Measurements from ENCODE around the gene ACTR1B.
"Not testable (repeated sequence)": the region's sequence is repeated elsewhere in the genome, so short reads cannot be mapped to it uniquely, and the experiment has no call there.

Gene ACTR1B

GRCh38 chr2:97663962-97664635 lies at the start of gene ACTR1B:
Gene ACTR1B, minus strand, starts transcription at chr2:97664044. Its CDS starts 154 bp downstream, at chr2:97663890.
- peak; percentile 45; the same call in 1 of the 2 replicates for TF ChIP-seq POLR2A (IDR thresholded peaks at IDR 0.05; ENCODE audit: low read depth, low read length)
- DNase-seq (ENCODE audit: insufficient read length, low spot score) (peak; percentile 88), FAIRE-seq (peak; percentile 80)

GRCh38 chr2:97712693-97713295 lies 49.0 kb upstream of the ACTR1B start:
- DNase-seq (ENCODE audit: insufficient read length, low spot score): no peak
- FAIRE-seq: no peak
- no peak for TF ChIP-seq POLR2A (IDR thresholded peaks at IDR 0.05; ENCODE audit: low read depth, low read length)

GRCh38 chr2:97712175-97712574 lies 48.3 kb upstream of the ACTR1B start:
- not testable (repeated sequence) for DNase-seq (ENCODE audit: insufficient read length, low spot score); FAIRE-seq

GRCh38 chr2:97711394-97711711 lies 47.5 kb upstream of the ACTR1B start:
- no peak for TF ChIP-seq POLR2A (IDR thresholded peaks at IDR 0.05; ENCODE audit: low read depth, low read length)
- DNase-seq (ENCODE audit: insufficient read length, low spot score): no peak
- no peak for FAIRE-seq

- FAIRE-seq: no peak
- DNase-seq (ENCODE audit: insufficient read length, low spot score): no peak
- TF ChIP-seq POLR2A (IDR thresholded peaks at IDR 0.05; ENCODE audit: low read depth, low read length): no peak
Measured at GRCh38 chr2:97708608-97709007, 44.8 kb upstream of the ACTR1B start.

- TF ChIP-seq POLR2A (IDR thresholded peaks at IDR 0.05; ENCODE audit: low read depth, low read length): no peak
- DNase-seq (ENCODE audit: insufficient read length, low spot score) (no peak), FAIRE-seq (no peak)
Measured at GRCh38 chr2:97708048-97708380, 44.2 kb upstream of the ACTR1B start.

- no peak for DNase-seq (ENCODE audit: insufficient read length, low spot score)
- no peak for TF ChIP-seq POLR2A (IDR thresholded peaks at IDR 0.05; ENCODE audit: low read depth, low read length)
- FAIRE-seq: no peak
Measured at GRCh38 chr2:97707362-97708047, 43.7 kb upstream of the ACTR1B start.

- no peak for TF ChIP-seq POLR2A (IDR thresholded peaks at IDR 0.05; ENCODE audit: low read depth, low read length)
- DNase-seq (ENCODE audit: insufficient read length, low spot score) (no peak), FAIRE-seq (no peak)
Measured at GRCh38 chr2:97706708-97707345, 43.0 kb upstream of the ACTR1B start.

- DNase-seq (ENCODE audit: insufficient read length, low spot score) (no peak), FAIRE-seq (no peak)
- no peak for TF ChIP-seq POLR2A (IDR thresholded peaks at IDR 0.05; ENCODE audit: low read depth, low read length)
Measured at GRCh38 chr2:97706112-97706511, 42.3 kb upstream of the ACTR1B start.

- FAIRE-seq: no peak
- no peak for TF ChIP-seq POLR2A (IDR thresholded peaks at IDR 0.05; ENCODE audit: low read depth, low read length)
- no peak for DNase-seq (ENCODE audit: insufficient read length, low spot score)
Measured at GRCh38 chr2:97704989-97705388, 41.1 kb upstream of the ACTR1B start.

GRCh38 chr2:97703741-97704140 lies 39.9 kb upstream of the ACTR1B start:
- DNase-seq (ENCODE audit: insufficient read length, low spot score) (no peak), FAIRE-seq (no peak)
- no peak for TF ChIP-seq POLR2A (IDR thresholded peaks at IDR 0.05; ENCODE audit: low read depth, low read length)

GRCh38 chr2:97702731-97703470 lies 39.1 kb upstream of the ACTR1B start:
- no peak for DNase-seq (ENCODE audit: insufficient read length, low spot score)
- TF ChIP-seq POLR2A (IDR thresholded peaks at IDR 0.05; ENCODE audit: low read depth, low read length): no peak
- FAIRE-seq: no peak

- FAIRE-seq: no peak
- TF ChIP-seq POLR2A (IDR thresholded peaks at IDR 0.05; ENCODE audit: low read depth, low read length): no peak
- no peak for DNase-seq (ENCODE audit: insufficient read length, low spot score)
Measured at GRCh38 chr2:97701851-97702465, 38.1 kb upstream of the ACTR1B start.

GRCh38 chr2:97701186-97701585 lies 37.3 kb upstream of the ACTR1B start:
- FAIRE-seq (no peak), DNase-seq (ENCODE audit: insufficient read length, low spot score) (no peak)
- TF ChIP-seq POLR2A (IDR thresholded peaks at IDR 0.05; ENCODE audit: low read depth, low read length): no peak
